Brain microvascular endothelial cell (primary cell): ENCODE data around the gene ATP5IF1.

ENCODE experiments used
- DNase-seq: peaks from one replicate; pipeline ENCODE4 v3.0.0-alpha.2; 2020
- H3K27ac ChIP-seq: fragments of 250-450 bp; sonication (Bioruptor Pico); 2 replicates; pipeline ENCODE4 v1.5.1; 2020; ENCODE audit warnings: mild to moderate bottlenecking, moderate library complexity
- H3K27me3 ChIP-seq: fragments of 250-450 bp; sonication (Bioruptor Pico); replicated peaks from 2 replicates; pipeline ENCODE4 v1.5.1; 2020; ENCODE audit warnings: mild to moderate bottlenecking
- H3K36me3 ChIP-seq: fragments of 250-450 bp; sonication (Bioruptor Pico); replicated peaks from 2 replicates; pipeline ENCODE4 v1.5.1; 2020; ENCODE audit warnings: mild to moderate bottlenecking
- H3K4me3 ChIP-seq: 2 replicates; pipeline ENCODE4 v1.5.1; 2011; ENCODE audit warnings: low read depth, mild to moderate bottlenecking, control low read depth, low read length, moderate library complexity
- in situ Hi-C: cut with HindIII; loops from 2 replicates; pipeline ENCODE4 v1.10.0; 2017; ENCODE audit warnings: low sequenced_read_pairs, low pct_ligation_motif_present
- TF ChIP-seq, protein P1 (sequence below): IDR thresholded peaks from 2 replicates; pipeline ENCODE4 v1.5.1; 2011; ENCODE audit warnings: low read depth, mild to moderate bottlenecking, moderate library complexity, low read length, control low read depth, inconsistent platforms; ENCODE audit errors: missing control alignments

The ATP5IF1 gene

DNA sequence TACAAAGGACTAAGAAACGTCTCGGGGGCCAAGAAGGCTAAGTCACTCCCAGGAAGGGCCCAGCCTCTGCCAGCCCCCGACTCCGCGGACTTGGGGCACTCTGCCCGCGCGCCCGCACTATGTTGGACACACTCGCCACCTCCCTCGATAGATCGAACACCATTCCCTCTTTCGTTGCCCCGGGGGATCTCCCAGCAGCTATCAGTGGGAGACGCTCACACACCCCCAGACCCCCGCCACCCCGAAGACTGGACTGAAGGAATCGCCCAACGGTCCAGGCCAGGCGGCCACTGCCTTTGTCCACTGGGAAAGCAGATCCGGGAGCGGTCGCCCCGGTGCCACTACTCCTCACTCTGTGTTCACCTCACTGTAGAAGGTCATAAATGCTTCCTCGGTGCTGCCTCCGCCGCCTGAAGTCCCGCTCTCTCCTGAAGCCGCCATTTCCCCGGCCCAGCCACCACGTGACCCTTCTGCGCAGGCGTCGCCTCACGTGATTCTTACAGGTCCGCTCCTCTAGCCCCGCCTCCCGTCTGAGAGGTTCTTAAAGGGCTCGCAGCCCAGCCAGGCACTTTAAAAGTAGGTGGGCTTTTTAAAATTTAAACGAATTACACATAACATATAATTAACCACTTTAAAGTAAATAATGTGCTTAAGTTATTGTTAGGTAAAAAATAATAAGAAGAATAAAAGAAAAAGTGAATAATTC is 3.2 kb upstream of the ATP5IF1 start, which contains the start of gene DNAJC8:
DNAJC8 (minus strand) TSS at position 472 of the 706 bp plus-strand sequence; CDS start at position 441, 31 bp downstream.
- in situ Hi-C loops = no loop called here
- Histone ChIP-seq H3K27me3 (no peaks in the 10 kb centered on the region), H3K4me3 (peak within 1 kb of the TSS; percentile 99), H3K27ac (peak within 1 kb of the TSS; percentile 83), H3K36me3 (peaks cover 14% of the 10 kb centered on the region)
- DNase-seq = peak; percentile 91
- TF ChIP-seq, protein P1, sequence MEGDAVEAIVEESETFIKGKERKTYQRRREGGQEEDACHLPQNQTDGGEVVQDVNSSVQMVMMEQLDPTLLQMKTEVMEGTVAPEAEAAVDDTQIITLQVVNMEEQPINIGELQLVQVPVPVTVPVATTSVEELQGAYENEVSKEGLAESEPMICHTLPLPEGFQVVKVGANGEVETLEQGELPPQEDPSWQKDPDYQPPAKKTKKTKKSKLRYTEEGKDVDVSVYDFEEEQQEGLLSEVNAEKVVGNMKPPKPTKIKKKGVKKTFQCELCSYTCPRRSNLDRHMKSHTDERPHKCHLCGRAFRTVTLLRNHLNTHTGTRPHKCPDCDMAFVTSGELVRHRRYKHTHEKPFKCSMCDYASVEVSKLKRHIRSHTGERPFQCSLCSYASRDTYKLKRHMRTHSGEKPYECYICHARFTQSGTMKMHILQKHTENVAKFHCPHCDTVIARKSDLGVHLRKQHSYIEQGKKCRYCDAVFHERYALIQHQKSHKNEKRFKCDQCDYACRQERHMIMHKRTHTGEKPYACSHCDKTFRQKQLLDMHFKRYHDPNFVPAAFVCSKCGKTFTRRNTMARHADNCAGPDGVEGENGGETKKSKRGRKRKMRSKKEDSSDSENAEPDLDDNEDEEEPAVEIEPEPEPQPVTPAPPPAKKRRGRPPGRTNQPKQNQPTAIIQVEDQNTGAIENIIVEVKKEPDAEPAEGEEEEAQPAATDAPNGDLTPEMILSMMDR = no peak

DNA sequence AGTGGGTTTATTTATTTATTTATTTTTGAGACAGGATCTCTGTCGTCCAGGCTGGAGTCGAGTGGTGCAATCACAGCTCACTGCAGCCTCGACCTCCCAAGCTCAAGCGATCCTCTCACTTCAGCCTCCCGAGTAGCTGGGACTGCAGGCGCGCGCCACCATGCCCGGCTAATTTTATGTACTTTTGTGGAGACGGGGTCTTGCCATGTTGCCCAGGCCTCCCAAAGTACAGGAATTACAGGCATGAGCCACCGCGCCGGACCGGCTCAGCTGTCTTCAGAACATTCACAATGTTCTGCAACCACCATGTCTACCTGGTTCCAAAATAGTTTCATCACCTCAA is 2.7 kb upstream of the ATP5IF1 start:
- no peak overlapping the region for H3K4me3 ChIP-seq
- in situ Hi-C loops = no loop called here
- no peak overlapping the region for H3K27ac ChIP-seq

DNA sequence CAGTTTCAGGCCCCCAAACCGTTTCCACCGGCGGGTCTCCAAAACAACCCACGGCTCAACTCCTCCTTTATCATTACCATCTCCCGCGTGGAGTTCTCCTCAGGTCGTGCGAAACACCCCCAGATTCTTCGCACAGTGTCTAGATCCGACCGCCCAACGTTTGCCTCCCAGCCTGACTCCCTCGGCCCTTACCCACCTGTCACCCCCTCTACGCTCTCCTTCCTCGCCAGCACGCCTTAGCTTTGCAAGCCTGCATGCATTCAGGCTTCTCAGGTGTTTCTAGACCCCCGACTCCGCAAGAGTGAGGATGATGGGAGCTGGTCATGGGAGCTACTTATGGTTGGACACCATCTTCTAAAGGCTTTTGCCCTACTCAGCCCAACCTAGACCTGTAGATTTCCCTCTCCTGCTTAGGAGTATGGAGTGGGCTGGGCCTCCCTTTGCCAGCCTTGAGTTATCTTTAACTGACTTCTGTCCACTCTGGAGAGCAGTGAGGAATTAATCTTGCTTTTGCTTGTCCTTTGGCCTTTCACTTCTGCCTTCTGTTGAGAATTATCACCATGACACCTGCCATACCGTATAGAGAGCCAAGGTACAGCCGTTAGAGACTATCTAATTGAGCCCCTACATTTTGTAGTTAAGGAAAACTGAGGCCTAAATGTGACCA is 865 bp downstream of the ATP5IF1 start:
- TF ChIP-seq, protein P1 = no peak
- Histone ChIP-seq H3K27ac (peak overlapping the region; percentile 69), H3K27me3 (no peaks in the 10 kb centered on the region), H3K36me3 (peaks cover 5% of the 10 kb centered on the region), H3K4me3 (peak overlapping the region; percentile 73)
- DNase-seq = no peak
- in situ Hi-C loops = no loop called here

More for the DNA sequence above, 2.7 kb upstream of the ATP5IF1 start:
- no peak for DNase-seq
- H3K36me3 ChIP-seq = peaks cover 11% of the 10 kb centered on the region
- H3K27me3 ChIP-seq = no peaks in the 10 kb centered on the region
- TF ChIP-seq, protein P1 = no peak

DNA sequence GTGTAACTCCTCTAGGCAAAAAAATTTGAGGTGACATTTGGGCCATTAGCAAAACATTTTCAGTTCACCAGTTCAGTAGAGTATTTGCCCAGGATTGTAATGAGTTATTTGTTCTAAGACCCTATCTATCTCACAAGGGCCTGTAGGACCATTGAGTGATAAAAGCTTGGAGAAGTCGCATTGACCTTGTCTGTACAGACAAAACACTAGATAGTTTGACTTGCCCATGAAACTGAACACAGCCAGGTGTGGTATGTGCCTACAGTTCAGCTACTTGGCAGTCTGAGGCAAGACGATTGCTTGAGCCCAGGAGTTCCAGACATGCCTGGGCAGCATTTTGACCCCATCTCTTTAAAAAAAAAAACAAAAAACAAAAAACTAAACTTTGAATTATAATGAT is 3.1 kb downstream of the ATP5IF1 start:
- no peaks in the 10 kb centered on the region for H3K27me3 ChIP-seq
- no peak overlapping the region for H3K27ac ChIP-seq
- TF ChIP-seq, protein P1 = no peak
- in situ Hi-C loops = no loop called here
- DNase-seq = no peak
- no peak overlapping the region for H3K4me3 ChIP-seq
- H3K36me3 ChIP-seq = peaks cover 5% of the 10 kb centered on the region

DNA sequence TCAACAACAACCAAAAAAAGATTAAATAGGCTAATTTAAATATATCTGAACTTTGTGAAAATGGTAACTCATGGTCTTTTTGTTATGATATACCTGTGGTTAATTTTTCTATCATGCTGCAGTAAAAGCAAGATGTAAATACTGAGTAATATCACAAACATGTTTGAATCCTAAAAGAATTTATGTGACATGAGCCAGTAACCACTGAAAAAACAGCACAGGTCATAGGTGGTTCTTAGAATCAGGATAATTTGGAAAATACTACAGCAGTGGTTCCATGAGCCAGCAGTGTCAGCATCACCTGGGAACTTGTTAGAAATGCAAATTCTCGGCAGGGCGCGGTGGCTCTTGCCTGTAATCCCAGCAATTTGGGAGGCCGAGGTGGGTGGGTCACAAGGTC is 4.1 kb downstream of the ATP5IF1 start:
- TF ChIP-seq, protein P1 = no peak
- in situ Hi-C loops = no loop called here
- Histone ChIP-seq H3K36me3 (peaks cover 5% of the 10 kb centered on the region), H3K27me3 (no peaks in the 10 kb centered on the region), H3K27ac (no peak overlapping the region), H3K4me3 (no peak overlapping the region)
- DNase-seq = no peak
